ENCODE data around the gene HEMK1. TPM values are rescaled to one million over a fixed set of nuclear protein-coding genes. Genes with fewer than 3 reads are reported as not detected.

Gene HEMK1
- total and polyA plus RNA-seq, 2 donors, result 20.7 to 43.4 TPM

GRCh38 chr3:50554553-50554952 is 14.8 kb upstream of the HEMK1 start:
- Histone ChIP-seq H3K4me1 (ENCODE audit: control insufficient read depth in 2 of 2, insufficient read depth in 2 of 2, low read length in 2 of 2) (no peaks in the 10 kb centered on the region), H3K4me3 (ENCODE audit: low read length in 2 of 2) (no peak overlapping the region), H3K36me3 (ENCODE audit: control insufficient read depth in 2 of 2, insufficient read depth in 2 of 2, low read length in 1 of 2) (no peaks in the 10 kb centered on the region), H3K27me3 (ENCODE audit: control insufficient read depth in 2 of 2, insufficient read depth in 1 of 2, low read length in 1 of 2) (peaks cover 0 to 2% of the 10 kb centered on the region in 2 donors), H3K9me3 (ENCODE audit: control insufficient read depth in 2 of 2, insufficient read depth in 1 of 2, low read length in 1 of 2) (no peaks in the 10 kb centered on the region), H3K27ac (ENCODE audit: low read depth in 1 of 2, low read length in 1 of 2) (no peak overlapping the region)
- 94% methylated on average over 5 of the region's 5 CpGs for WGBS
- no peak for DNase-seq (ENCODE audit: low read depth in 6 of 9, low spot score in 9 of 9)

- Histone ChIP-seq H3K27ac (ENCODE audit: low read depth in 1 of 2, low read length in 1 of 2) (no peak overlapping the region), H3K9me3 (ENCODE audit: control insufficient read depth in 2 of 2, insufficient read depth in 1 of 2, low read length in 1 of 2) (no peaks in the 10 kb centered on the region), H3K4me1 (ENCODE audit: control insufficient read depth in 2 of 2, insufficient read depth in 2 of 2, low read length in 2 of 2) (no peaks in the 10 kb centered on the region), H3K4me3 (ENCODE audit: low read length in 2 of 2) (no peak overlapping the region), H3K36me3 (ENCODE audit: control insufficient read depth in 2 of 2, insufficient read depth in 2 of 2, low read length in 1 of 2) (no peaks in the 10 kb centered on the region), H3K27me3 (ENCODE audit: control insufficient read depth in 2 of 2, insufficient read depth in 1 of 2, low read length in 1 of 2) (peaks cover 0 to 2% of the 10 kb centered on the region in 2 donors)
- 80% methylated on average over 8 of the region's 8 CpGs for WGBS
- DNase-seq (ENCODE audit: low read depth in 6 of 9, low spot score in 9 of 9), result no peak
Measured at GRCh38 chr3:50557106-50557505, 12.2 kb upstream of the HEMK1 start.

GRCh38 chr3:50557915-50558314 is 11.4 kb upstream of the HEMK1 start:
- H3K36me3 ChIP-seq (ENCODE audit: control insufficient read depth in 2 of 2, insufficient read depth in 2 of 2, low read length in 1 of 2), result no peaks in the 10 kb centered on the region
- no peak overlapping the region for H3K27ac ChIP-seq (ENCODE audit: low read depth in 1 of 2, low read length in 1 of 2)
- no peak overlapping the region for H3K4me3 ChIP-seq (ENCODE audit: low read length in 2 of 2)
- H3K27me3 ChIP-seq (ENCODE audit: control insufficient read depth in 2 of 2, insufficient read depth in 1 of 2, low read length in 1 of 2), result peaks cover 0 to 2% of the 10 kb centered on the region in 2 donors
- H3K9me3 ChIP-seq (ENCODE audit: control insufficient read depth in 2 of 2, insufficient read depth in 1 of 2, low read length in 1 of 2), result no peaks in the 10 kb centered on the region
- H3K4me1 ChIP-seq (ENCODE audit: control insufficient read depth in 2 of 2, insufficient read depth in 2 of 2, low read length in 2 of 2), result no peaks in the 10 kb centered on the region
- DNase-seq (ENCODE audit: low read depth in 6 of 9, low spot score in 9 of 9), result no peak
- 94% methylated on average over 7 of the region's 7 CpGs for WGBS

GRCh38 chr3:50559702-50560101 is 9.6 kb upstream of the HEMK1 start:
- Histone ChIP-seq H3K4me3 (ENCODE audit: low read length in 2 of 2) (no peak overlapping the region), H3K27ac (ENCODE audit: low read depth in 1 of 2, low read length in 1 of 2) (no peak overlapping the region)
- DNase-seq (ENCODE audit: low read depth in 6 of 9, low spot score in 9 of 9), result no peak

GRCh38 chr3:50562861-50563260 is 6.5 kb upstream of the HEMK1 start:
- peaks cover 7 to 11% of the 10 kb centered on the region in 2 donors for H3K4me1 ChIP-seq (ENCODE audit: control insufficient read depth in 2 of 2, insufficient read depth in 2 of 2, low read length in 2 of 2)
- H3K27me3 ChIP-seq (ENCODE audit: control insufficient read depth in 2 of 2, insufficient read depth in 1 of 2, low read length in 1 of 2), result peaks cover 0 to 18% of the 10 kb centered on the region in 2 donors
- 69% methylated on average over 2 of the region's 2 CpGs for WGBS
- H3K9me3 ChIP-seq (ENCODE audit: control insufficient read depth in 2 of 2, insufficient read depth in 1 of 2, low read length in 1 of 2), result no peaks in the 10 kb centered on the region
- H3K4me3 ChIP-seq (ENCODE audit: low read length in 2 of 2), result no peak overlapping the region
- DNase-seq (ENCODE audit: low read depth in 6 of 9, low spot score in 9 of 9), result no peak
- no peak overlapping the region for H3K27ac ChIP-seq (ENCODE audit: low read depth in 1 of 2, low read length in 1 of 2)
- H3K36me3 ChIP-seq (ENCODE audit: control insufficient read depth in 2 of 2, insufficient read depth in 2 of 2, low read length in 1 of 2), result no peaks in the 10 kb centered on the region

More at GRCh38 chr3:50559702-50560101, 9.6 kb upstream of the HEMK1 start:
- H3K9me3 ChIP-seq (ENCODE audit: control insufficient read depth in 2 of 2, insufficient read depth in 1 of 2, low read length in 1 of 2), result no peaks in the 10 kb centered on the region
- H3K27me3 ChIP-seq (ENCODE audit: control insufficient read depth in 2 of 2, insufficient read depth in 1 of 2, low read length in 1 of 2), result no peaks in the 10 kb centered on the region
- no peaks in the 10 kb centered on the region for H3K4me1 ChIP-seq (ENCODE audit: control insufficient read depth in 2 of 2, insufficient read depth in 2 of 2, low read length in 2 of 2)
- H3K36me3 ChIP-seq (ENCODE audit: control insufficient read depth in 2 of 2, insufficient read depth in 2 of 2, low read length in 1 of 2), result no peaks in the 10 kb centered on the region

GRCh38 chr3:50563867-50564266 is 5.5 kb upstream of the HEMK1 start:
- WGBS, result 96% methylated on average over 2 of the region's 2 CpGs
- no peak for DNase-seq (ENCODE audit: low read depth in 6 of 9, low spot score in 9 of 9)
- no peak overlapping the region for H3K4me3 ChIP-seq (ENCODE audit: low read length in 2 of 2)
- H3K27ac ChIP-seq (ENCODE audit: low read depth in 1 of 2, low read length in 1 of 2), result no peak overlapping the region
- H3K36me3 ChIP-seq (ENCODE audit: control insufficient read depth in 2 of 2, insufficient read depth in 2 of 2, low read length in 1 of 2), result no peaks in the 10 kb centered on the region
- H3K27me3 ChIP-seq (ENCODE audit: control insufficient read depth in 2 of 2, insufficient read depth in 1 of 2, low read length in 1 of 2), result peaks cover 0 to 18% of the 10 kb centered on the region in 2 donors
- peaks cover 8 to 21% of the 10 kb centered on the region in 2 donors for H3K4me1 ChIP-seq (ENCODE audit: control insufficient read depth in 2 of 2, insufficient read depth in 2 of 2, low read length in 2 of 2)
- no peaks in the 10 kb centered on the region for H3K9me3 ChIP-seq (ENCODE audit: control insufficient read depth in 2 of 2, insufficient read depth in 1 of 2, low read length in 1 of 2)

- H3K4me1 ChIP-seq (ENCODE audit: control insufficient read depth in 2 of 2, insufficient read depth in 2 of 2, low read length in 2 of 2), result peaks cover 8 to 22% of the 10 kb centered on the region in 2 donors
- H3K4me3 ChIP-seq (ENCODE audit: low read length in 2 of 2), result no peak overlapping the region
- H3K27me3 ChIP-seq (ENCODE audit: control insufficient read depth in 2 of 2, insufficient read depth in 1 of 2, low read length in 1 of 2), result peaks cover 0 to 18% of the 10 kb centered on the region in 2 donors
- no peak overlapping the region for H3K27ac ChIP-seq (ENCODE audit: low read depth in 1 of 2, low read length in 1 of 2)
- H3K9me3 ChIP-seq (ENCODE audit: control insufficient read depth in 2 of 2, insufficient read depth in 1 of 2, low read length in 1 of 2), result no peaks in the 10 kb centered on the region
- no peaks in the 10 kb centered on the region for H3K36me3 ChIP-seq (ENCODE audit: control insufficient read depth in 2 of 2, insufficient read depth in 2 of 2, low read length in 1 of 2)
- WGBS, result 77% methylated on average over 1 of the region's 1 CpG
- no peak for DNase-seq (ENCODE audit: low read depth in 6 of 9, low spot score in 9 of 9)
Measured at GRCh38 chr3:50564321-50564720, 5.0 kb upstream of the HEMK1 start.

- peak overlapping the region; percentile 50 to 64 for H3K4me3 ChIP-seq (ENCODE audit: low read length in 2 of 2)
- H3K4me1 ChIP-seq (ENCODE audit: control insufficient read depth in 2 of 2, insufficient read depth in 2 of 2, low read length in 2 of 2), result peaks cover 12 to 44% of the 10 kb centered on the region in 2 donors
- WGBS, result 33% methylated on average over 11 of the region's 11 CpGs
- H3K36me3 ChIP-seq (ENCODE audit: control insufficient read depth in 2 of 2, insufficient read depth in 2 of 2, low read length in 1 of 2), result no peaks in the 10 kb centered on the region
- no peaks in the 10 kb centered on the region for H3K9me3 ChIP-seq (ENCODE audit: control insufficient read depth in 2 of 2, insufficient read depth in 1 of 2, low read length in 1 of 2)
- H3K27me3 ChIP-seq (ENCODE audit: control insufficient read depth in 2 of 2, insufficient read depth in 1 of 2, low read length in 1 of 2), result peaks cover 0 to 18% of the 10 kb centered on the region in 2 donors
- peak overlapping the region in 1 of 2 donors; percentile 38 for H3K27ac ChIP-seq (ENCODE audit: low read depth in 1 of 2, low read length in 1 of 2)
- DNase-seq (ENCODE audit: low read depth in 6 of 9, low spot score in 9 of 9), result no peak
Measured at GRCh38 chr3:50567011-50567385, 2.3 kb upstream of the HEMK1 start.

- WGBS, result 5% methylated on average over 53 of the region's 53 CpGs
Measured at GRCh38 chr3:50567386-50568167, 1.7 kb upstream of the HEMK1 start, which contains the start of gene C3orf18. Gene C3orf18, minus strand, starts transcription at chr3:50567747. Its CDS starts 2,048 bp downstream, at chr3:50565699.

More at GRCh38 chr3:50567386-50568167, 1.7 kb upstream of the HEMK1 start, which contains the start of gene C3orf18:
- Histone ChIP-seq H3K9me3 (ENCODE audit: control insufficient read depth in 2 of 2, insufficient read depth in 1 of 2, low read length in 1 of 2) (no peaks in the 10 kb centered on the region), H3K27me3 (ENCODE audit: control insufficient read depth in 2 of 2, insufficient read depth in 1 of 2, low read length in 1 of 2) (peaks cover 0 to 18% of the 10 kb centered on the region in 2 donors), H3K4me1 (ENCODE audit: control insufficient read depth in 2 of 2, insufficient read depth in 2 of 2, low read length in 2 of 2) (peaks cover 16 to 49% of the 10 kb centered on the region in 2 donors), H3K27ac (ENCODE audit: low read depth in 1 of 2, low read length in 1 of 2) (peak within 1 kb of the TSS in 1 of 2 donors; percentile 38), H3K4me3 (ENCODE audit: low read length in 2 of 2) (peak within 1 kb of the TSS; percentile 64 to 91), H3K36me3 (ENCODE audit: control insufficient read depth in 2 of 2, insufficient read depth in 2 of 2, low read length in 1 of 2) (peaks cover 3 to 4% of the 10 kb centered on the region in 2 donors)
- DNase-seq (ENCODE audit: low read depth in 6 of 9, low spot score in 9 of 9), result peak; percentile 65 to 94 (median 83)
